HG02981 (cell line): Measurements from ENCODE around the gene DUSP3.

Experiments
- ATAC-seq: cut with Tn5 transposase; IDR thresholded peaks from one replicate; pipeline ENCODE4 v1.9.1; 2021; ENCODE audit warnings: mild to moderate bottlenecking, moderate library complexity; ENCODE audit not compliant: unreplicated experiment

The DUSP3 gene

DNA sequence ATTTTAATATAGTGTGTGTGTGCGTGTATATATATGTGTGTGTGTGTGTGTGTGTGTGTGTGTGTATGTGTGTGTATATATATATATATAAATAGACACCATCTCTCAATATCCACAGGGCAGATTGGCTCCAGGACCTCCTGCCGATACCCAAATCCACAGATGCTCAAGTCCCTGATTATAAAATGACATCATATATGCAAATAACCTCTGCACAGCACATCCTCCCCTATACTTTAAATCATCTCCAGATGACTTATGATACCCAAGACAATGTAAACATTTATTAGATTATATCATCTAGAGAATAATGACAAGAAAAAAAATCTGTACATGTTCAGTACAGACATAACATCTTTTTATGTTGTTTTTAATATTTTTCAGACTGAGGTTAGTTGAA, 7.8 kb downstream of the DUSP3 start:
- ATAC-seq = no peak

GRCh38 chr17:43769859-43770258, 8.9 kb downstream of the DUSP3 start:
- no peak for ATAC-seq

DNA sequence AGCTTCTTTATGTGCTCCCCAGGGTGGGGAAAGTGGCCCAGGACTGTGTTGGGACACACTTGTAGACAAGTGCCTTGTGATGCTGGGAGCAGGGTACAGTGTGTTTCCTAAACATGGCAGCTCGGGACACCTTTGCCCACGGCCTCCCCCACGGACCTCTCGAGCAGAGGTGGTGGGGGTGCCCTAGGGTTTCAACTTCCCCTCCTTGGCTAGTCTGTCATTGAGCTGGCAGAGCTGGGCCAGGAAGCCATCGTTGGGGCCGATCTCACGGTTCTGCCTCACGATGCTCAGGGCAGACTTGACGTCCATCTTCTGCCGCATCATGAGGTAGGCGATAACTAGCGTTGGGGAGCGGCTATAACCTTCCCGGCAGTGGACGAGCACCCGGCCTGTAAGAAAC, 9.4 kb downstream of the DUSP3 start:
- no peak for ATAC-seq

GRCh38 chr17:43768943-43769342, 9.8 kb downstream of the DUSP3 start:
- ATAC-seq = no peak

GRCh38 chr17:43768382-43768781, 10.4 kb downstream of the DUSP3 start:
- no peak for ATAC-seq

GRCh38 chr17:43767713-43768059, 11.1 kb downstream of the DUSP3 start:
- no peak for ATAC-seq

DNA sequence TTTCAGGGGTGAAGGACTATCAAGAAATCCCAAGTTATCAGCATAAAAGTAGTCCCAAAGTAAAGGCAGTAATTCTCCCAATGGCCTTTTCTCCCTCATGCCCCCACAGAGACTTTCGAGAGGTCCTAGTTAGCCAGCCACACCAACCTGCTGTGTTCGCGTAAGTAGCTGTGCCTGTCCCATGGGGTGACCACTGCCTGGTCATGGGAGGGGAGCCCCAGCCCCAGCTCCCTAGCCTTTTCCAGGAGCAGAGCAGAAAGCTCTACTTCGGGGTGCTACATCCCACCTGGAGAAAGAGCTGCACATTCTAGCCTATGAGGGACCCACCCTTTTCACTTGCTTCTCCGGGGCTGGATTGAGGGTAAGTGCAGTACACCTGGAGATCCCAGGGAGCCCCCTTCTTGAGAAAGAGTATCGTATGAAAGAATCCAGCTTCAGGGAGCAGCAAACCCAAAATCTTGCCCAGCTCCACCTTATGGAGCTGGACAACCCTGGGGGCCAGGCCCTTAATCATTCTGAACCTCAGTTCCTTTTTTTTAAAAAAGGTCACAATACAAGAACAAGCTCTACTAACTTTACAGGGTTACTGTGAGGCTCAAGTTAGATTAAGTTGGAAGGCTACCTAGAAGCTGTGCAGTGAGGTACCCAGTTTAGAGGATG, 11.6 kb downstream of the DUSP3 start:
- ATAC-seq = no peak

GRCh38 chr17:43766413-43767052, 12.2 kb downstream of the DUSP3 start:
- ATAC-seq = no peak

- ATAC-seq = peak; percentile 57
These were observed 18.4 kb downstream of the DUSP3 start for GRCh38 chr17:43760254-43760852.

DNA sequence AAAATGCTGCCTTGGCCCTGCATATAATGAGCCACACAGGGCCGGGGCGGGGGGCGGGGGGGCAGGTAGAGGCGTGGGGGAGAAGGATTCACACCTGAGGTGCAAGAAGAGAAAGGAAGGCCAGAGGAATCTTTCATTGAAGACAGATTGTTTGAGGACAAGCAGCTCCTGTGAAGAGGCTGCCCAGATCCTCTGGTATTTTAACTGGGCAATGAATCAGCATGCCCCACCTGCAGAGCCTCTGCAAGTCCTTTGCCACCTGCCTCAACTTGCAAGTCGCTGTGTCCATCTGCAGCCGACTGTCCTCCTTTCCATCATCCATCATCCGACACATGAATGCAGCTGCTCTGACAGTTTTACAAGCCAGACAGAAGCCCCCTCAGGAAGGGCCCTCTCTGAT, 18.9 kb downstream of the DUSP3 start:
- ATAC-seq = no peak

- ATAC-seq = no peak
These were observed 20.1 kb downstream of the DUSP3 start, which contains the start of gene SOST for GRCh38 chr17:43758497-43759174. Gene SOST (minus strand): TSS chr17:43758791. CDS start chr17:43758741, 50 bp downstream.

DNA sequence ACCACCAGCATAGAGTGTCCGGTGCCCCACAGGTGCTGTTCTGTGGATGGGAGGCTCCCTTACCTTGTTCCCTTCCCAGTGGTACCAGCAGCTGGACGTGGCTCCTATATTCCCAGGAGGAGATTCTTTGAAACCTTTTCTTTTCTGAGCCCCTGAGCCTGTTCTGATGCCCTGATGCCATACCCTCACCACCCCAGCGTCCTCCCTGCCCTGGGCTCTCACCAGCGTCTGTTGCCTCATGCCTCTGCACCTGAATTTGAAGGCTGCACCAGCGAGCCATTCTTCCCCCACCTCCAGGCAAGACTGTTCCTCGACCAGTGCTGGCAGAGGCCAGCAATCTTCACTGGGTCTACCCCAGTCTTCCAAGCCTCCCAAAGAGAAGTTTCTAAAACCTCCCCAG, 20.7 kb downstream of the DUSP3 start:
- ATAC-seq = no peak

- no peak for ATAC-seq
These were observed 21.6 kb downstream of the DUSP3 start for GRCh38 chr17:43757171-43757660.

- no peak for ATAC-seq
These were observed 22.6 kb downstream of the DUSP3 start for GRCh38 chr17:43756201-43756600.

DNA sequence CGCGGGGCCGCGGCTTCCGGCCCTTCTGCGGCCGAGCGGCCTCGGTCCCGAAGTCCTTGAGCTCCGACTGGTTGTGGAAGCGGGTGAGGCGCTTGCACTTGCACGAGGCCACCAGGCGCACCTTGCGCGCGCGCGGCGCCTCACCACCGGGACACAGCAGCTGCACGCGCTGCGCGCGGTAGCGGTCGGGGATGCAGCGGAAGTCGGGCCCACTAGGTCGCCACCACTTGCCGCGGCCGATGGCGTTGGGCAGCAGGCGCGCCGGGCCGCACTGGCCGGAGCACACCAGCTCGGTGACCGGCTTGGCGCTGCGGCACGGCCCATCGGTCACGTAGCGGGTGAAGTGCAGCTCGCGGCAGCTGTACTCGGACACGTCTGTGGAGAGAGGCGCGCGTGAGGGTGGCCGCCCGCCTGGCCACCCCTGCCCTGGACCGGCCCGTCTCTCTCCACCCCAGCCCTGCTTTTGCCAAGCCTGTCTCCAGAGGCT, 23.3 kb downstream of the DUSP3 start:
- no peak for ATAC-seq

GRCh38 chr17:43754947-43755346, 23.8 kb downstream of the DUSP3 start:
- no peak for ATAC-seq

DNA sequence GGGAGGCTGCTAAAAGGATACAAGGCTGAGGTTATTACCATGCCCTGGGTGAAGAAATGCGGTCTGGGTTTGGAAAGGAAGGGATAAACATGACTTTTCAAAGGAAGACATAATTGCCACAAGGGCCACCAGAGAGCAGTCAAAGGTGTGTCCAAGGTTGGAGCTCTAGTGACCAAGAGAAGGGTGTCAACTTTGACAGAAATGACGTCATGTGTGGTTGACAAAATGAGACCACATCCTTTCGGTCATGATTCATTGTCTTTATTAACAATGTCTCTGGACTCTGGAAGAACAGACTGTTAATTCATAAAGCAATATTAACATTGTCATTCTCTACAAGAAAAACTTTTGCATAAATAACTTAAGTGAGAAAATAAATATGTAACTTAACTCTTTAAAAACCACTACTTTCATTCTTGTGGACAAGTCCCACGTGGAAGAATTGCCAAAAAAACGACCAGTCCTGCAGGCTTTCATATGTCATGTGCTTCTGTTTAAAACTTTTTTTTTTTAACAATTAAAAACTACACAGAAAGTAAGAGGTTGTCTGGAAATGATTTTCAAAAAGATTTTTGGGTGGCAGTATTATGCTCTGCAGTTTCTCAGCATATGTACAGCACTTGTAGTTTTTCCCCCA, 25.2 kb downstream of the DUSP3 start:
- no peak for ATAC-seq

GRCh38 chr17:43750153-43750552, 28.6 kb downstream of the DUSP3 start:
- no peak for ATAC-seq

- ATAC-seq = no peak
These were observed 33.2 kb downstream of the DUSP3 start for GRCh38 chr17:43745541-43745940.

DNA sequence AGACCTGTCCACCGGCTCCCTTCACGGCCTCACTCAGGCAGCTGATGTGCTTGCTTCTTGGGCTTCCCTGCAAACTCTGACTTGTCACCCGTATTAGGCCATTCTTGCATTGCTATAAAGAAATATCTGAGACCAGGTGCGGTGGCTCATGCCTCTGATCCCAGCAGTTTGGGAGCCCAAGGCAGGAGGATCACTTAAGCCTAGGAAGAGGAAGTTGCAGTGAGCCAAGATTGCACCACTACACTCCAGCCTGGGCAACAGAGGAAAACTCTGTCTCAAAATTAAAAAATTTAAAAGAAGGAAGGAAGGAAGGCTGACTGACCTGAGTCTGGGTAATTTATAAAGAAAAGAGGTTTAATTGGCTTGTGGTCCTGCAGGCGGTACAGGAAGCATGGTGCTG, 37.1 kb downstream of the DUSP3 start:
- ATAC-seq = no peak

DNA sequence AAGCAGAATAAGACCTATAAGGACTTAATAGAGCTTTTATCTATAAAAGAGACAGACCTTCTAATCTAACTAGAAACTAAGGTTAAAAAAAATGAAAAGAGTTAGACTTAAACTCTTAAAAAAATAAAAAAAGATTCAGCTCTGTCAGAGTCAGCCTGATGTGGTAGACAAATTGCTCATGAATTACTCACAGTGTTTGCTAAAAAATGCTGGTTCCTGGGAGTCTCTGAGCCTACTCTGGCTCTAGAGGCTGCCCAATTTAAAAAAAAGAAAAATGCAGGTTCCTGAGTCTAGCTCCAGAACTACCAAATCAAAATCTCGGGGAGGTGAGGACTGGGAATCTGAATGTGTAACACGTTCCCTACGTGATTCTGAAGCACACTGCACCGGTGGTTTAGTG, 38.2 kb downstream of the DUSP3 start:
- no peak for ATAC-seq
